VCaP (cell line): ENCODE data around the gene NME4.
A peak's percentile ranks its signal among the peaks of the same experiment; 100 is the strongest.

Experiments used
- H3K27ac ChIP-seq: fragments of 450-650 bp; 2 replicates; pipeline ENCODE4 v1.5.1; 2017
- CTCF ChIP-seq: fragments of 450-650 bp; conservative IDR thresholded peaks from 2 replicates; pipeline ENCODE4 v1.5.1; 2017; ENCODE audit warnings: mild to moderate bottlenecking, moderate library complexity

Gene NME4

GRCh38 chr16:375927-376816 is 20.8 kb upstream of the NME4 start:
- H3K27ac ChIP-seq: no peak overlapping the region
- no peak for TF ChIP-seq CTCF

- no peak for TF ChIP-seq CTCF
- no peak overlapping the region for H3K27ac ChIP-seq
Measured at GRCh38 chr16:376817-377418, 20.1 kb upstream of the NME4 start.

GRCh38 chr16:377419-377951 is 19.5 kb upstream of the NME4 start:
- no peak for TF ChIP-seq CTCF
- no peak overlapping the region for H3K27ac ChIP-seq

- H3K27ac ChIP-seq: peak overlapping the region; percentile 89
Measured at GRCh38 chr16:378113-378820, 18.7 kb upstream of the NME4 start.

GRCh38 chr16:378821-379182 is 18.2 kb upstream of the NME4 start:
- no peak for TF ChIP-seq CTCF
- peak overlapping the region; percentile 89 for H3K27ac ChIP-seq

- H3K27ac ChIP-seq: peak overlapping the region; percentile 89
- TF ChIP-seq CTCF: no peak
Measured at GRCh38 chr16:379183-379960, 17.6 kb upstream of the NME4 start.

- peak overlapping the region; percentile 89 for H3K27ac ChIP-seq
- TF ChIP-seq CTCF: no peak
Measured at GRCh38 chr16:379961-380761, 16.8 kb upstream of the NME4 start.
